GM12865 (cell line): ENCODE data around the gene LRRC3C.

Experiments used
- DNase-seq: peaks from one replicate; pipeline ENCODE4 v3.0.0; 2010; ENCODE audit warnings: low read depth
- H3K4me3 ChIP-seq: 2 replicates; pipeline ENCODE4 v1.5.1; 2011; ENCODE audit warnings: mild to moderate bottlenecking, low read depth, low read length, control low read depth
- CTCF ChIP-seq: IDR thresholded peaks from 2 replicates; pipeline ENCODE4 v1.5.1; 2011; ENCODE audit warnings: low read length, control low read depth, low read depth, inconsistent platforms; ENCODE audit not compliant: insufficient read depth; ENCODE audit errors: missing control alignments

The LRRC3C gene

DNA sequence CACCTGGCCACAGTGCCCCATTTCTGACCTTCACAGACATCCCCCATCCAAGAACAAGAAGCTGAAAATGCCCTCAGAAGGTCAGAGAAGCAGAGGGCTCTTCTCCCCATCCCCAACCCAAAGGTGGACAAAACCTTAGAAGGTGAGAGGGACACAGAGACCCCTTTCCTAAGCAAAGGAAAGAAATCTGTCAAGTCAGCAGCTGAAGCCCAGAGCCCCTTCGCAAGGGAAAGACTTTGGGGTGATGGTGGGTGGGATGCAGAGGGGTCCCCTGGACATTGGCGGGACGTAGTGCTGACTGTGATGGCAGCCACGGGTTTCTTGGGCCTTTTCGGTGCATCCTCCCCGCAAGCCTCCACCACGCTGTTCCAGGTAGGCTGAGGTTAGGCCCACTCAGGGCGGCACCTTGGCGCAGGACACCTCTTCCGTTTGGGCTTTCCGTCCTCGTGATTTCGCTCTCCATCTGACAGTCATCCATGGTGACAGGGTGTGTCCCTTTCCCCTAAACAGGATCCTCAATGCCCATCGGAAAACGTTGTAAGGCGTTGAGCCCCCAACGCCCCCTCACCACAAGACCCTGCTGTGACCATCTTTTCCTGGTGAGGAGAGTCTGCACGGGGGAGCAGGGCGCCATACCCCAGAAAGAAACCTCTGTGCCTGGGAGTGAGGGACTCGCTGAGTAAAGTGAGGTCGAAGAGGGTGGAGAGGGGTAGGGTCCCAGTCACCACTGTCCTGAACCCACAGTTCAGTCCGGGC is 24.6 kb downstream of the LRRC3C start:
- H3K4me3 ChIP-seq, result peak overlapping the region; percentile 56

GRCh38 chr17:39952680-39953470 is 25.3 kb downstream of the LRRC3C start:
- peak overlapping the region; percentile 56 for H3K4me3 ChIP-seq
- DNase-seq, result peak; percentile 98
- no peak for TF ChIP-seq CTCF

More for the DNA sequence above, 24.6 kb downstream of the LRRC3C start:
- TF ChIP-seq CTCF, result no peak
- no peak for DNase-seq

DNA sequence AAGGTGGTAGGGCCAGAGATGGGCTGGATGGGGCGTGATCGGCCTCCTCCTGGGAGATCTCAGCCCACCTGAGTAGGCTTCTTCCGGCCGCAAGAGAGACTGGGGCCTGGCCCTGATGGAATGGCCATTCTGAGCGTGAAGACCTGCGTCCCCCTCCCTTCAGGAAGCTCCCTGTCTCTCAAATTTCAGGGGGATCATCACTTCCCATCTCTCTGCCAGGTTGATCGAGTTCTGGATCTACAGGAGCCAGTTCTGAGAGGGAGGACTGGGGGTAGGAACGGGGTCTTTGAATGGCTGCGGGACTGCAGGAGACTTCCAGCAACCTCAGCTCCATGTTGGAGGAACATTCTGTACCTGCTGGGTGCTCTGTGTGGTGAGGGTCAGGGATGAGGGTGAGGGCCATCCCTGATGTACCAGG is 25.9 kb downstream of the LRRC3C start:
- H3K4me3 ChIP-seq, result peak overlapping the region; percentile 41
- no peak for TF ChIP-seq CTCF
- DNase-seq, result no peak

GRCh38 chr17:39954876-39955275 is 27.3 kb downstream of the LRRC3C start:
- no peak overlapping the region for H3K4me3 ChIP-seq
- no peak for TF ChIP-seq CTCF
- no peak for DNase-seq

DNA sequence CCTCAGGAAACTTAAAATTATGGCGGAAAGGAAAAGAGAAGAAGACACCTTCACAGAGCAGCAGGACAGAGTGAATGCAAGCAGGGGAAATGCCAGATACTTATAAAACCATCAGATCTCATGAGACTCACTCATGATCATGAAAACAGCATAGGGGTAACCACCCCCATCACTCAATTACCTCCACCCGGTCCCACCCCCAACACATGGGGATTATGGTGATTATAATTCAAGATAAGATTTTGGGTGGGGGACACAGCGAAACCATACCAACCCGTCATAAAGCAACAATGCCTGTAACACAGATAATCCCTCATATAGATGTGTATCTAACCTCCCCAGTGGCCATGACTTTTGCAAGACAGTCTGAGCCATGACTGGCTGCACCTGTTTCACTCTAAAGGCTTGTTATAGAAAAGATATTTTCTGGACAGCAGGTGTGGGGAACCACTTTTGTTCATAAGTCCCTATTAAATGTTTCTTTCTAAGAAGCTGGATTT is 28.2 kb downstream of the LRRC3C start:
- no peak for DNase-seq
- no peak overlapping the region for H3K4me3 ChIP-seq
- no peak for TF ChIP-seq CTCF

DNA sequence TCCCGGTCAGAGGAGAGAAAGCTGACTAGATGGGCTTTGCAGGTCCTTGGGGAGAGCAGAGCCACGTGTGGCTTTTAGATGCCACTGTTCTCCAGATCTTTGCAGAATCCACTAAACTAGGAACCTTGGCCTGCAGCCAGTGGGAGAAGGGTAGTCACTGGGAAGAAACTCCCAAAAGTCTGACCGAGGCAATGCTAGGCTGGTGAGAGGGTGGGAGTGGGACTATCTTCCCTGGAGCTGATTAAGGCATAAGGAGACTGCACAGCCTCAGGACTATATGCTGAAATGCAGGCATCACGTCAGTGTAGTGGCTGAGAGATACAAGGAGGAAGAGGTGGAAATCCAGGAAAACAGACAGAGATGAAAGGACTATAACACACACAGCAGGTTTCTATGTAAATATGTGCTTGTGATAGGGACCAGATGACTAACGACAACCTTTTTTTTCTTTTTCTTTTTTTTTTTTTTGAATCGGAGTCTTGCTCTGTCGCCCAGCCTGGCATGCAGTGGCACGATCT is 33.1 kb downstream of the LRRC3C start:
- no peak overlapping the region for H3K4me3 ChIP-seq
- no peak for TF ChIP-seq CTCF

More for the DNA sequence above, 33.1 kb downstream of the LRRC3C start:
- no peak for DNase-seq
